Right atrium auricular region (tissue), 2 donors: ENCODE results near the gene SLC6A17. TPM values are rescaled to one million over a fixed set of nuclear protein-coding genes. Genes with fewer than 3 reads are reported as not detected.

ENCODE experiments used
- DNase-seq: peaks from one replicate; pipeline ENCODE4 v3.0.0-alpha.2; 2019; ENCODE audit warnings: low spot score
- H3K27ac ChIP-seq, 2 donors: fragments of 200-600 bp; sonication (generic); 1 replicate in 1 of 2; 2 replicates in 1 of 2; pipeline ENCODE4 v1.5.1; 2016 to 2019
- H3K27me3 ChIP-seq, 2 donors: fragments of 200-600 bp; sonication (generic); one replicate each; pipeline versions ENCODE4 v1.5.1 to v1.6.0; 2017 to 2019
- H3K36me3 ChIP-seq: fragments of 200-600 bp; sonication (generic); one replicate; pipeline ENCODE4 v1.5.1; 2016
- H3K4me1 ChIP-seq, 2 donors: fragments of 200-600 bp; sonication (generic); one replicate each; pipeline versions ENCODE4 v1.5.1 to v1.6.0; 2017 to 2019
- H3K4me3 ChIP-seq, 2 donors: fragments of 200-600 bp; sonication (generic); 1 replicate in 1 of 2; 2 replicates in 1 of 2; pipeline ENCODE4 v1.5.1; 2017 to 2019; ENCODE audit warnings: mild to moderate bottlenecking in 1 of 2, moderate library complexity in 1 of 2
- H3K9me3 ChIP-seq, 2 donors: fragments of 200-600 bp; sonication (generic); one replicate each; pipeline ENCODE4 v1.5.1; 2019
- CTCF ChIP-seq, 2 donors: fragments of 200-600 bp; sonication (generic); IDR thresholded peaks; one replicate each; pipeline ENCODE4 v1.5.1; 2019; ENCODE audit warnings: antibody characterized with exemption in 2 of 2
- total RNA-seq, 2 donors: library from RNA; depleted of rRNA; stranded (reverse); fragments of >200 nt; gene quantifications; one replicate each; pipeline ENCODE4 v1.1.0, GENCODE V29; 2016

Gene SLC6A17
- total RNA-seq, 2 donors from 2014 or later, result not detected

- H3K27ac ChIP-seq, result no peak overlapping the region
- H3K36me3 ChIP-seq, result no peaks in the 10 kb centered on the region
- no peaks in the 10 kb centered on the region for H3K27me3 ChIP-seq
- TF ChIP-seq CTCF (IDR thresholded peaks at IDR 0.05), result no peak
- DNase-seq, result no peak
- no peaks in the 10 kb centered on the region for H3K4me1 ChIP-seq
- H3K9me3 ChIP-seq, result no peaks in the 10 kb centered on the region
- no peak overlapping the region for H3K4me3 ChIP-seq
Observed at GRCh38 chr1:110200666-110201065, 50.4 kb downstream of the SLC6A17 start.

DNA sequence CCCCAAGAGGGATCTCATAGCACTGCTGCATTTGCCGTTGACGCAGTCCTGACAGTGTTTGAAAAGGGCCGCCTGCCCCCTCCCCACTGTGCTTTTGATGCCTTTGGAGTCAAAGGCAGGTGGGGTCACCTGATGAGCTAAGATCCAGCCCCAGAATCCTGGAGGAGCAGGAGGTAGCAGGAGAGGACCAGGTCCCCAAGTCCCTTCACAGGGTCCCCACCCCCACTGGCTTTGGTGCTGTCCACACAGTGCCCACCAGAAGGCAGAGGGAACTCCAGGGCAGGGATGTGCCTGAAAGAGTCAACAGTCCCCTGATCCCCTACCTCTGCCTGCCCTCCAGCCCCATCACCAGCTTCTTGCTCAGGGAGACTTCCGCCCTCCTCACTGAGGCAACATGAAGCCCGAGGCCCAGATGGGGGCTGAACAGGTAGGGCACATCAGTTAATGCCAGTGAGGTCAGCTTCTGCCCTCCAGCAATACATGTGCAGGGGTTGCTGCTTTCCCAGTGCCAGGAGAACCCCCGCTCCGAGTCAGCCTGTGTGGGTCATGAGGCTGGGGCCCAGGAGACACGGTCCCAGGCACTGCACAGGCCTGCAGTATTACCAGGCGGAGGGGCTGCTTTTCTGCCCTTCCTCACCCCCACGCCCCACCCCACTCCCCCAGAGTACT is 51.0 kb downstream of the SLC6A17 start:
- H3K9me3 ChIP-seq, result no peaks in the 10 kb centered on the region
- TF ChIP-seq CTCF (IDR thresholded peaks at IDR 0.05), result no peak
- no peak overlapping the region for H3K4me3 ChIP-seq

GRCh38 chr1:110203021-110203661 is 52.8 kb downstream of the SLC6A17 start:
- TF ChIP-seq CTCF (IDR thresholded peaks at IDR 0.05), result peak; percentile 78 to 93
- no peak overlapping the region for H3K27ac ChIP-seq
- H3K4me3 ChIP-seq, result no peak overlapping the region
- DNase-seq, result peak; percentile 65
- H3K9me3 ChIP-seq, result no peaks in the 10 kb centered on the region
- no peaks in the 10 kb centered on the region for H3K36me3 ChIP-seq
- H3K27me3 ChIP-seq, result no peaks in the 10 kb centered on the region
- no peaks in the 10 kb centered on the region for H3K4me1 ChIP-seq

More for the DNA sequence above, 51.0 kb downstream of the SLC6A17 start:
- H3K27ac ChIP-seq, result no peak overlapping the region
- no peaks in the 10 kb centered on the region for H3K36me3 ChIP-seq
- H3K27me3 ChIP-seq, result no peaks in the 10 kb centered on the region
- DNase-seq, result no peak
- H3K4me1 ChIP-seq, result no peaks in the 10 kb centered on the region

DNA sequence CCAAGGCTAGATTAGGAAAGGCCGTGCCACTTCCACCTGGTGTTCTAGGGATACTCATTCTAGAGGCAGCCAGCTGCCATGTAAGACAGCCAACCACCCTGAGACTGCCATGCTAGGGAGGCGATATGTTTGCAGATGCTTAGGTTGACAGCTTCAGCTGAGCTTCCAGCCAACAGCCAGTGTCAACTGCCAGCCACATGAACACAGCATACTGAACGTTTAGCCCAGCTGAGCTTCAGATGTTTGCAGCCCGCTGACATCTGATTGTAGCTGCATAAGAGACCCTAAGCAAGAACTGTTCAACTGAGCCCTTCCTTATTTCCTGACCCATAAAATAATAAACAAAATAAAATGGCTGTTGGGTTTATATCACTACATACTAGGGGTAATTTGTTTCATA is 54.9 kb downstream of the SLC6A17 start:
- H3K9me3 ChIP-seq, result no peaks in the 10 kb centered on the region
- H3K27ac ChIP-seq, result no peak overlapping the region
- peaks cover 0 to 7% of the 10 kb centered on the region in 2 donors for H3K4me1 ChIP-seq
- no peaks in the 10 kb centered on the region for H3K27me3 ChIP-seq
- no peak for DNase-seq
- H3K4me3 ChIP-seq, result no peak overlapping the region
- TF ChIP-seq CTCF (IDR thresholded peaks at IDR 0.05), result no peak
- H3K36me3 ChIP-seq, result no peaks in the 10 kb centered on the region

DNA sequence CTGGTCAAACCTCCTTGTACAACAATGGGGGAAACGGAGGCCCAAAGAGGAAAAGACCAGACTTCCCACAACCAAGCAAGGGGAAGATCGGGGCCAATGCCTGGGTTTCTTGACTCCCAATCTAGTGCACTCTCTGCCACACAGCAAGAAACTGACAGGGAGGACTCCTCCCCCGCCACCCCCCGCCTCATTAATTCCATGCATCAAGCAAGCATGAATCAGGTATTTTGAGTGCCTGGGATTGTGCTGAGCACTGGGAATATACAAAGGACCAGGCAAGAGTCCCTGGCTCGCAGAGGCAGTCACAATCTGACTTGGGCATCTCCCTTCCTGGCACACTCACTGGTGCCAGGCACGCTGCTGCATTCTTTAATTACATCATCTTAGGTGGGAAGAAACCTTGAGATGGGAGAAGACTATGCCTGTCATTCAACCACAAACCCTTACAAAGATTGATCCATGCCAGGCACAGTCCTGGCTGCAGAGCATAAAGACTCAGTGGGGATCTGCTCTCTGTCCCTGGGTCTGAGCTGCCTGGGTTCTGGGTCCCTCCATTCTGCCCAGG is 55.4 kb downstream of the SLC6A17 start:
- H3K27ac ChIP-seq, result no peak overlapping the region
- H3K36me3 ChIP-seq, result no peaks in the 10 kb centered on the region
- no peaks in the 10 kb centered on the region for H3K27me3 ChIP-seq
- H3K4me3 ChIP-seq, result no peak overlapping the region
- DNase-seq, result no peak
- TF ChIP-seq CTCF (IDR thresholded peaks at IDR 0.05), result no peak
- H3K4me1 ChIP-seq, result peaks cover 0 to 7% of the 10 kb centered on the region in 2 donors
- no peaks in the 10 kb centered on the region for H3K9me3 ChIP-seq
